Measurements from ENCODE around the gene DIO1.

DNA sequence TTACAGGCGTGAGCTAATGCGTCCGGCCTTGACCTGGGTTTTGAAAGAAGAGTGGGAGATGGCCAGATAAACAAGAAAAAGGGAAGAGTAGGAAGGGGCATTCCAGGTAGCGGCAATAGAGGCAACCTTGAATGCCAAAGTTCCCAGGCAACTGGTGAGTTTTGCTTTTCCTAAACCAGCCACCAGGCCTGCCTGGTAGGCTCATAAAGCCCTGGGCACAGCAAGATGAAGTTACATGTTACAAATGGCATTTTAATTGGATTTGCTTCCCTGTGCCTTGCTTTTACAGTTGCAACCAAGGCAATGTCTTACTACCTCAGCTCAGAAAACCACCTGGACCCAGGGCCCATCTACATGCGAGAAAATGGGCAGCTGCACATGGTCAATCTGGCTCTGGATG, 57.7 kb downstream of the DIO1 start:
- TF ChIP-seq, protein P1, sequence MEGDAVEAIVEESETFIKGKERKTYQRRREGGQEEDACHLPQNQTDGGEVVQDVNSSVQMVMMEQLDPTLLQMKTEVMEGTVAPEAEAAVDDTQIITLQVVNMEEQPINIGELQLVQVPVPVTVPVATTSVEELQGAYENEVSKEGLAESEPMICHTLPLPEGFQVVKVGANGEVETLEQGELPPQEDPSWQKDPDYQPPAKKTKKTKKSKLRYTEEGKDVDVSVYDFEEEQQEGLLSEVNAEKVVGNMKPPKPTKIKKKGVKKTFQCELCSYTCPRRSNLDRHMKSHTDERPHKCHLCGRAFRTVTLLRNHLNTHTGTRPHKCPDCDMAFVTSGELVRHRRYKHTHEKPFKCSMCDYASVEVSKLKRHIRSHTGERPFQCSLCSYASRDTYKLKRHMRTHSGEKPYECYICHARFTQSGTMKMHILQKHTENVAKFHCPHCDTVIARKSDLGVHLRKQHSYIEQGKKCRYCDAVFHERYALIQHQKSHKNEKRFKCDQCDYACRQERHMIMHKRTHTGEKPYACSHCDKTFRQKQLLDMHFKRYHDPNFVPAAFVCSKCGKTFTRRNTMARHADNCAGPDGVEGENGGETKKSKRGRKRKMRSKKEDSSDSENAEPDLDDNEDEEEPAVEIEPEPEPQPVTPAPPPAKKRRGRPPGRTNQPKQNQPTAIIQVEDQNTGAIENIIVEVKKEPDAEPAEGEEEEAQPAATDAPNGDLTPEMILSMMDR (IDR thresholded peaks at IDR 0.05): no peak
- TF ChIP-seq EZH2 (IDR thresholded peaks at IDR 0.05; ENCODE audit: borderline replicate concordance, insufficient read depth, low read depth, low read length, poor library complexity, severe bottlenecking): no peak
